IMR-90 (cell line): ENCODE data around the gene FMN2.

Experiments
- CEBPB ChIP-seq: IDR thresholded peaks from 2 replicates; pipeline ENCODE4 v1.6.1; 2012; ENCODE audit warnings: low read depth, low read length, improper control_type of control experiment
- CTCF ChIP-seq: conservative IDR thresholded peaks from 2 replicates; pipeline ENCODE4 v1.5.1; 2012; ENCODE audit warnings: mild to moderate bottlenecking, low read depth, low read length, improper control_type of control experiment
- FOS ChIP-seq: fragments of 150-350 bp; IDR thresholded peaks from 2 replicates; pipeline ENCODE4 v1.6.1; 2016; ENCODE audit warnings: low read depth, low read length
- NFE2L2 ChIP-seq: fragments of 150-350 bp; IDR thresholded peaks from 2 replicates; pipeline ENCODE4 v1.6.1; 2016; ENCODE audit warnings: low read depth, mild to moderate bottlenecking, low read length
- POLR2A ChIP-seq: IDR thresholded peaks from 2 replicates; pipeline ENCODE4 v1.6.1; 2012; ENCODE audit warnings: mild to moderate bottlenecking, low read depth, low read length
- RCOR1 ChIP-seq: IDR thresholded peaks from 2 replicates; pipeline ENCODE4 v1.6.1; 2012; ENCODE audit warnings: mild to moderate bottlenecking, low read length, improper control_type of control experiment; ENCODE audit not compliant: insufficient replicate concordance
- SMC3 ChIP-seq: fragments of 150-350 bp; IDR thresholded peaks from 2 replicates; pipeline ENCODE4 v1.6.1; 2016; ENCODE audit warnings: low read depth, mild to moderate bottlenecking, antibody characterized with exemption, low read length, moderate library complexity

- TF ChIP-seq POLR2A (no peak), CTCF (no peak), FOS (no peak), CEBPB (no peak), RCOR1 (no peak), NFE2L2 (no peak), SMC3 (no peak)
Measured at GRCh38 chr1:240338837-240339236, 247.2 kb downstream of the FMN2 start.
